Caco-2 (cell line): ENCODE measurements around the gene CCIN. TPM values are rescaled to one million over a fixed set of nuclear protein-coding genes. Genes with fewer than 3 reads are reported as not detected.

Experiments used
- BruUV-seq: library from RNA; stranded (reverse); fragments of 400-500 nt; replicated peaks from 2 replicates; lab custom pipeline; 2021; lab: Mats Ljungman, UMichigan
- CTCF ChIA-PET: fragments of 300-600 bp; sonication (Branson Sonifier 250); formaldehyde crosslinking; loops from one replicate; lab custom pipeline; 2022; ENCODE audit warnings: antibody characterized with exemption; lab: Charles Lee
- POLR2A ChIA-PET: fragments of 300-600 bp; sonication (Branson Sonifier 250); formaldehyde crosslinking; loops from one replicate; lab custom pipeline; 2022; ENCODE audit warnings: antibody characterized with exemption; lab: Charles Lee
- DNase-seq, 2 experiments: peaks; one replicate each; pipeline versions ENCODE4 v3.0.0 to v3.0.0-alpha.2; 2020 to 2022
- H3K27me3 ChIP-seq: replicated peaks from 2 replicates; pipeline ENCODE4 v1.6.0; 2011; ENCODE audit warnings: low read length; ENCODE audit not compliant: control insufficient read depth, insufficient read depth
- H3K36me3 ChIP-seq: 2 replicates; pipeline ENCODE4 v1.5.1; 2011; ENCODE audit warnings: low read length; ENCODE audit not compliant: control insufficient read depth, insufficient read depth
- H3K4me1 ChIP-seq: fragments of 250-450 bp; sonication (Bioruptor Pico); 2 replicates; pipeline ENCODE4 v1.5.1; 2020; ENCODE audit warnings: mild to moderate bottlenecking
- H3K4me3 ChIP-seq: 2 replicates; pipeline ENCODE4 v1.5.1; 2011; ENCODE audit warnings: low read depth, mild to moderate bottlenecking, control low read depth, low read length
- H3K9me3 ChIP-seq: fragments of 250-450 bp; sonication (Bioruptor Pico); 2 replicates; pipeline ENCODE4 v1.5.1; 2020; ENCODE audit warnings: mild to moderate bottlenecking, moderate library complexity
- H3K27ac Mint-ChIP-seq: one replicate; pipeline ENCODE4 v1.8.0; 2022; ENCODE audit warnings: mixed read lengths; ENCODE audit not compliant: unreplicated experiment
- H3K27me3 Mint-ChIP-seq: one replicate; pipeline ENCODE4 v1.8.0; 2022; ENCODE audit warnings: mixed read lengths; ENCODE audit not compliant: insufficient read depth, unreplicated experiment
- H3K36me3 Mint-ChIP-seq: one replicate; pipeline ENCODE4 v1.8.0; 2022; ENCODE audit warnings: mild to moderate bottlenecking, mixed read lengths; ENCODE audit not compliant: insufficient read depth, unreplicated experiment
- H3K4me1 Mint-ChIP-seq: one replicate; pipeline ENCODE4 v1.8.0; 2022; ENCODE audit warnings: low read depth, mixed read lengths; ENCODE audit not compliant: unreplicated experiment
- H3K4me3 Mint-ChIP-seq: one replicate; pipeline ENCODE4 v1.8.0; 2022; ENCODE audit warnings: mild to moderate bottlenecking, moderate library complexity, mixed read lengths; ENCODE audit not compliant: unreplicated experiment
- H3K9me3 Mint-ChIP-seq: one replicate; pipeline ENCODE4 v1.8.0; 2022; ENCODE audit warnings: mixed read lengths; ENCODE audit not compliant: unreplicated experiment
- CTCF ChIP-seq, 2 experiments: fragments of 200-600 bp in 1 of 2; IDR thresholded peaks; 1 replicate in 1 of 2; 2 replicates in 1 of 2; pipeline versions ENCODE4 v1.5.1 to v1.8.0; 2011 to 2022; ENCODE audit warnings: antibody characterized with exemption in 1 of 2, control low read depth in 1 of 2, inconsistent platforms in 1 of 2, low read depth in 1 of 2, low read length in 1 of 2, mild to moderate bottlenecking in 1 of 2, moderate library complexity in 1 of 2; ENCODE audit not compliant: insufficient read depth in 1 of 2, severe bottlenecking in 1 of 2, unreplicated experiment in 1 of 2
- intact Hi-C: fragments of 100-400 bp; cut with micrococcal nuclease; formaldehyde crosslinking; loops from one replicate; pipeline ENCODE4 v1.10.0; 2022; ENCODE audit not compliant: unreplicated experiment
- total RNA-seq: library from RNA; stranded (reverse); gene quantifications from 2 replicates; pipeline ENCODE4 v1.2.3, GENCODE V29; 2022

Gene CCIN
- total RNA-seq, 1 experiment from 2014 or later: not detected

GRCh38 chr9:36144309-36145232 is 24.6 kb upstream of the CCIN start:
- H3K9me3 ChIP-seq: peaks cover 6% of the 10 kb centered on the region; the same call in 1 of the 2 replicates
- no peak for DNase-seq
- no peaks in the 10 kb centered on the region for H3K4me1 ChIP-seq
- Mint-ChIP-seq H3K27ac (no peak overlapping the region), H3K4me3 (no peak overlapping the region), H3K9me3 (peaks cover 15% of the 10 kb centered on the region), H3K4me1 (no peaks in the 10 kb centered on the region), H3K27me3 (no peaks in the 10 kb centered on the region), H3K36me3 (no peaks in the 10 kb centered on the region)
- no peak for TF ChIP-seq CTCF (IDR thresholded peaks at IDR 0.05; ENCODE audit: insufficient read depth in 1 of 2, low read depth in 1 of 2, low read length in 1 of 2, severe bottlenecking in 1 of 2, unreplicated experiment in 1 of 2)
- BruUV-seq: no TSS peak
- intact Hi-C loops: no loop called here
- POLR2A ChIA-PET: no interaction called here
- CTCF ChIA-PET: interaction anchor here (0.6 kb wide), 1 partner anchor 117 kb away, joined by 3 read pairs; no protein-coding TSS in a partner anchor
- H3K27me3 ChIP-seq: no peaks in the 10 kb centered on the region
- H3K4me3 ChIP-seq: no peak overlapping the region
- no peaks in the 10 kb centered on the region for H3K36me3 ChIP-seq

- Histone ChIP-seq H3K4me3 (no peak overlapping the region), H3K4me1 (no peaks in the 10 kb centered on the region), H3K36me3 (no peaks in the 10 kb centered on the region), H3K9me3 (peaks cover 6% of the 10 kb centered on the region; the same call in 1 of the 2 replicates), H3K27me3 (no peaks in the 10 kb centered on the region)
- POLR2A ChIA-PET: no interaction called here
- H3K27me3 Mint-ChIP-seq: no peaks in the 10 kb centered on the region
- no peaks in the 10 kb centered on the region for H3K36me3 Mint-ChIP-seq
- no peak for TF ChIP-seq CTCF (IDR thresholded peaks at IDR 0.05; ENCODE audit: insufficient read depth in 1 of 2, low read depth in 1 of 2, low read length in 1 of 2, severe bottlenecking in 1 of 2, unreplicated experiment in 1 of 2)
- no peak for DNase-seq
- no peak overlapping the region for H3K27ac Mint-ChIP-seq
- peaks cover 15% of the 10 kb centered on the region for H3K9me3 Mint-ChIP-seq
- no peak overlapping the region for H3K4me3 Mint-ChIP-seq
- intact Hi-C loops: no loop called here
- CTCF ChIA-PET: no interaction called here
- no peaks in the 10 kb centered on the region for H3K4me1 Mint-ChIP-seq
- BruUV-seq: no TSS peak
These were observed 23.2 kb upstream of the CCIN start for GRCh38 chr9:36145970-36146369.

GRCh38 chr9:36146651-36147050 is 22.5 kb upstream of the CCIN start:
- Histone ChIP-seq H3K4me3 (no peak overlapping the region), H3K4me1 (no peaks in the 10 kb centered on the region), H3K27me3 (no peaks in the 10 kb centered on the region), H3K36me3 (no peaks in the 10 kb centered on the region), H3K9me3 (peaks cover 6% of the 10 kb centered on the region; the same call in 1 of the 2 replicates)
- no peak for DNase-seq
- Mint-ChIP-seq H3K4me1 (no peaks in the 10 kb centered on the region), H3K36me3 (no peaks in the 10 kb centered on the region), H3K27ac (no peak overlapping the region), H3K4me3 (no peak overlapping the region), H3K27me3 (no peaks in the 10 kb centered on the region), H3K9me3 (peaks cover 15% of the 10 kb centered on the region)
- ChIA-PET POLR2A (no interaction called here), CTCF (no interaction called here)
- no TSS peak for BruUV-seq
- intact Hi-C loops: no loop called here
- TF ChIP-seq CTCF (IDR thresholded peaks at IDR 0.05; ENCODE audit: insufficient read depth in 1 of 2, low read depth in 1 of 2, low read length in 1 of 2, severe bottlenecking in 1 of 2, unreplicated experiment in 1 of 2): no peak
